GM12878 (cell line): ENCODE data around the gene CHIA. TPM values are rescaled to one million over a fixed set of nuclear protein-coding genes. Genes with fewer than 3 reads are reported as not detected.

Experiments used
- ATAC-seq: fragments of 200-7000 bp; cut with Tn5 transposase; 3 replicates; pipeline ENCODE4 v1.9.1; 2020; ENCODE audit warnings: mild to moderate bottlenecking, moderate library complexity
- BruUV-seq: library from RNA; stranded (reverse); fragments of 400-500 nt; replicated peaks from 2 replicates; lab custom pipeline; 2021; lab: Mats Ljungman, UMichigan
- CTCF ChIA-PET: fragments of 300-600 bp; sonication (Branson Sonifier 250); formaldehyde crosslinking; extraction: SDS; loops from one replicate; lab custom pipeline; 2021; ENCODE audit warnings: inconsistent platforms; lab: Yijun Ruan, JAX
- POLR2A ChIA-PET: fragments of 350-600 bp; formaldehyde crosslinking; extraction: SDS; loops from one replicate; lab custom pipeline; 2021; ENCODE audit warnings: inconsistent platforms; lab: Charles Lee
- RAD21 ChIA-PET: fragments of 300-600 bp; sonication (Branson Sonifier 250); formaldehyde crosslinking; loops from one replicate; lab custom pipeline; 2023; ENCODE audit warnings: antibody characterized with exemption; ENCODE audit not compliant: unreplicated experiment; lab: Charles Lee
- SMC1A ChIA-PET: fragments of 300-600 bp; sonication (Branson Sonifier 250); formaldehyde crosslinking; loops from one replicate; lab custom pipeline; 2023; ENCODE audit not compliant: unreplicated experiment, uncharacterized antibody; lab: Charles Lee
- DNase-seq: peaks from one replicate; pipeline ENCODE4 v3.0.0-alpha.2; 2011; ENCODE audit warnings: low read depth, low spot score
- FAIRE-seq: peaks from 3 replicates; lab custom pipeline; 2011; peaks lifted over from hg19 to GRCh38; lab: Jason Lieb, UNC
- H2AFZ ChIP-seq: 2 replicates; pipeline ENCODE4 v1.6.0; 2011; ENCODE audit warnings: low read depth, low read length, control low read depth; ENCODE audit not compliant: control insufficient read depth
- H3K27ac ChIP-seq: 2 replicates; pipeline ENCODE4 v1.5.1; 2011; ENCODE audit warnings: control low read depth; ENCODE audit not compliant: control insufficient read depth, insufficient read depth
- H3K27me3 ChIP-seq, 2 experiments: replicated peaks in 1 of 2; 2 replicates each; pipeline versions ENCODE4 v1.6.0 to v1.6.1; 2011; ENCODE audit warnings: low read length in 1 of 2; ENCODE audit not compliant: control insufficient read depth in 2 of 2, insufficient read depth in 2 of 2
- H3K36me3 ChIP-seq, 2 experiments: 2 replicates each; pipeline ENCODE4 v1.5.1; 2011; ENCODE audit warnings: low read length in 1 of 2; ENCODE audit not compliant: control insufficient read depth in 2 of 2, insufficient read depth in 2 of 2
- H3K4me1 ChIP-seq: 2 replicates; pipeline ENCODE4 v1.6.1; 2011; ENCODE audit warnings: mild to moderate bottlenecking, low read length, moderate library complexity, mixed read lengths; ENCODE audit not compliant: control insufficient read depth, insufficient read depth
- H3K4me2 ChIP-seq: 2 replicates; pipeline ENCODE4 v1.6.0; 2011; ENCODE audit warnings: control low read depth; ENCODE audit not compliant: control insufficient read depth, insufficient read depth
- H3K4me3 ChIP-seq: fragments of 200-600 bp; sonication (generic); 2 replicates; pipeline ENCODE4 v1.5.1; 2016
- H3K79me2 ChIP-seq: 2 replicates; pipeline ENCODE4 v1.6.0; 2011; ENCODE audit warnings: low read length; ENCODE audit not compliant: control insufficient read depth, insufficient read depth
- H3K9ac ChIP-seq: 2 replicates; pipeline ENCODE4 v1.8.0; 2011; ENCODE audit warnings: low read length, control low read depth, mixed read lengths; ENCODE audit not compliant: control insufficient read depth, insufficient read depth
- H3K9me3 ChIP-seq: replicated peaks from 3 replicates; pipeline ENCODE4 v1.5.1; 2011; ENCODE audit warnings: mild to moderate bottlenecking, low read length; ENCODE audit not compliant: control insufficient read depth, insufficient read depth
- H4K20me1 ChIP-seq: 2 replicates; pipeline ENCODE4 v1.6.0; 2011; ENCODE audit not compliant: control insufficient read depth, insufficient read depth
- ATF7 ChIP-seq: fragments of 450-650 bp; IDR thresholded peaks from 2 replicates; pipeline ENCODE4 v1.6.1; 2016; ENCODE audit warnings: low read depth, mild to moderate bottlenecking
- BRCA1 ChIP-seq: IDR thresholded peaks from 2 replicates; pipeline ENCODE4 v1.6.1; 2011; ENCODE audit warnings: low read depth, low read length, improper control_type of control experiment
- FOXM1 ChIP-seq: IDR thresholded peaks from 2 replicates; pipeline ENCODE4 v1.6.1; 2012; ENCODE audit warnings: low read depth, mild to moderate bottlenecking, inconsistent platforms, low read length, moderate library complexity
- HDGF ChIP-seq: fragments of 450-650 bp; IDR thresholded peaks from 2 replicates; pipeline ENCODE4 v1.6.1; 2016; ENCODE audit warnings: antibody characterized with exemption
- MTA2 ChIP-seq: fragments of 450-650 bp; IDR thresholded peaks from 2 replicates; pipeline ENCODE4 v1.6.1; 2016; ENCODE audit warnings: low read depth, mild to moderate bottlenecking, moderate library complexity
- MTA3 ChIP-seq: IDR thresholded peaks from 2 replicates; pipeline ENCODE4 v1.6.1; 2012; ENCODE audit warnings: low read length, inconsistent platforms, borderline replicate concordance
- MYB ChIP-seq: fragments of 150-350 bp; IDR thresholded peaks from 2 replicates; pipeline ENCODE4 v1.6.1; 2014; ENCODE audit warnings: mild to moderate bottlenecking, low read depth, low read length, borderline replicate concordance
- NFIC ChIP-seq: IDR thresholded peaks from 2 replicates; pipeline ENCODE4 v1.6.1; 2012; ENCODE audit warnings: low read depth, mild to moderate bottlenecking, inconsistent platforms, low read length, moderate library complexity
- PAX8 ChIP-seq: fragments of 450-650 bp; IDR thresholded peaks from 2 replicates; pipeline ENCODE4 v1.6.1; 2017; ENCODE audit warnings: mild to moderate bottlenecking, moderate library complexity
- POLR2AphosphoS5 ChIP-seq: IDR thresholded peaks from 2 replicates; pipeline ENCODE4 v1.6.1; 2011; ENCODE audit warnings: mild to moderate bottlenecking, low read length, inconsistent platforms
- TCF7 ChIP-seq: IDR thresholded peaks from 2 replicates; pipeline ENCODE4 v1.6.1; 2014; ENCODE audit warnings: antibody characterized with exemption, borderline replicate concordance
- ZZZ3 ChIP-seq: IDR thresholded peaks from 2 replicates; pipeline ENCODE4 v1.6.1; 2011; ENCODE audit warnings: low read depth; ENCODE audit not compliant: control insufficient read depth, insufficient read length
- WGBS: methylation state at CpG from one replicate; pipeline ENCODE4 v1.1.6; 2016; ENCODE audit warnings: low lambda C conversion rate; ENCODE audit not compliant: insufficient replicate concordance, insufficient coverage; ENCODE audit errors: missing lambda C conversion rate; 5-methylcytosine and 5-hydroxymethylcytosine counted together
- in situ Hi-C: fragments of 300-500 bp; cut with MboI; formaldehyde crosslinking; loops from 9 replicates; pipeline ENCODE4 v1.14.3; 2018; ENCODE audit warnings: mixed read lengths
- intact Hi-C: fragments of 100-400 bp; cut with micrococcal nuclease; formaldehyde crosslinking; loops from one replicate; pipeline ENCODE4 v1.14.2; 2022; ENCODE audit not compliant: unreplicated experiment
- polyA plus RNA-seq, 11 experiments: library from polyadenylated mRNA; depleted of rRNA in 4 of 11; unstranded in 6 of 11; stranded (reverse) in 5 of 11; fragments of >200 nt; fragmentation: Nextera tagmentation in 4 of 11; fragmentation: Illumina TruSeq in 1 of 11; extraction: Ambion mirVana in 4 of 11; extraction: Trizol in 1 of 11; gene quantifications; 1 replicate in 1 of 11; 2 replicates in 10 of 11; pipeline versions ENCODE4 v1.2.1 to v1.2.3, GENCODE V29; 2011 to 2016; ENCODE audit warnings: inconsistent platforms in 2 of 11, missing spikeins in 2 of 11, low read depth in 1 of 11
- total RNA-seq, 4 experiments: library from RNA; depleted of rRNA in 3 of 4; stranded (reverse); fragments of >200 nt in 3 of 4; fragmentation: Illumina TruSeq in 1 of 4; extraction: Trizol in 1 of 4; gene quantifications; 2 replicates each; pipeline versions ENCODE4 v1.2.1 to v1.2.3, GENCODE V29; 2013 to 2021
- TF ChIP-seq, protein P1 (sequence below): fragments of 450-650 bp; IDR thresholded peaks from 2 replicates; pipeline ENCODE4 v1.6.1; 2017; ENCODE audit warnings: mild to moderate bottlenecking, moderate library complexity
- TF ChIP-seq, protein P2 (sequence below): fragments of 450-650 bp; IDR thresholded peaks from 2 replicates; pipeline ENCODE4 v1.6.1; 2017; ENCODE audit warnings: borderline replicate concordance
- TF ChIP-seq, protein P3 (sequence below): fragments of 450-650 bp; formaldehyde crosslinking; IDR thresholded peaks from 2 replicates; pipeline ENCODE4 v1.4.0; 2022; ENCODE audit warnings: mild to moderate bottlenecking, moderate library complexity
- TF ChIP-seq, protein P4 (sequence below): IDR thresholded peaks from 2 replicates; pipeline ENCODE4 v1.6.1; 2011; ENCODE audit warnings: low read depth, low read length, improper control_type of control experiment, borderline replicate concordance

The CHIA gene
- total and polyA plus RNA-seq, 10 of the 15 experiments (the other 5 are each of a cell fraction or from before 2014, with no cell fraction given): 0.21 TPM; not detected in 9

DNA sequence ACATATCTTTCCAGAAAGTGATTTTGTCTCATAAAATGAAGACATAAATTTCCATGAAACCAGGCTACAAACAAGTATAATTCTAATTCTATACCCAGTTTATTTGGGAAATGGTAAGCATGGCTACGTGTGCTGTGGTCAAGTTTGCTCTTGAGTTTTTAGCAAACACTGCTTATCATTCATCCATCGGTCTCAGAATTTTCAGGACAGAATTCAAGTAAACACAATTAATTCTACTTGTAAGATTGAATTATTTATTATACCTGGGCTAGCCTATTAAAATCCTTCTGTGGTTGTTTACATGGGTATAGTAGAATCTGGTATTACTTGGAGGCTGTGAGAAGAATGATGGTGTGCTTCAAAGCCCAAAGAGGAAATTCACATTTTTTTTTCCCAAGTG lies 68.3 kb downstream of the CHIA start:
- Histone ChIP-seq H3K36me3 (no peaks in the 10 kb centered on the region), H3K4me1 (no peaks in the 10 kb centered on the region), H4K20me1 (no peaks in the 10 kb centered on the region), H3K9ac (no peak overlapping the region), H3K4me2 (no peak overlapping the region), H2AFZ (no peak overlapping the region), H3K4me3 (no peak overlapping the region), H3K9me3 (no peaks in the 10 kb centered on the region), H3K27ac (no peak overlapping the region), H3K79me2 (no peaks in the 10 kb centered on the region), H3K27me3 (no peaks in the 10 kb centered on the region)
- ChIA-PET POLR2A (no interaction called here), SMC1A (no interaction called here), CTCF (no interaction called here), RAD21 (no interaction called here)
- DNase-seq (no peak), FAIRE-seq (no peak), ATAC-seq (no peak)
- 86% methylated on average over 2 of the region's 2 CpGs for WGBS
- intact Hi-C loops (no loop called here), in situ Hi-C loops (no loop called here)
- no TSS peak for BruUV-seq
- TF ChIP-seq POLR2AphosphoS5 (no peak), ATF7 (no peak), PAX8 (no peak), HDGF (no peak), BRCA1 (no peak), ZZZ3 (no peak), MTA3 (no peak), MYB (no peak), MTA2 (no peak), NFIC (no peak), FOXM1 (no peak), TCF7 (no peak)
- TF ChIP-seq, protein P1, sequence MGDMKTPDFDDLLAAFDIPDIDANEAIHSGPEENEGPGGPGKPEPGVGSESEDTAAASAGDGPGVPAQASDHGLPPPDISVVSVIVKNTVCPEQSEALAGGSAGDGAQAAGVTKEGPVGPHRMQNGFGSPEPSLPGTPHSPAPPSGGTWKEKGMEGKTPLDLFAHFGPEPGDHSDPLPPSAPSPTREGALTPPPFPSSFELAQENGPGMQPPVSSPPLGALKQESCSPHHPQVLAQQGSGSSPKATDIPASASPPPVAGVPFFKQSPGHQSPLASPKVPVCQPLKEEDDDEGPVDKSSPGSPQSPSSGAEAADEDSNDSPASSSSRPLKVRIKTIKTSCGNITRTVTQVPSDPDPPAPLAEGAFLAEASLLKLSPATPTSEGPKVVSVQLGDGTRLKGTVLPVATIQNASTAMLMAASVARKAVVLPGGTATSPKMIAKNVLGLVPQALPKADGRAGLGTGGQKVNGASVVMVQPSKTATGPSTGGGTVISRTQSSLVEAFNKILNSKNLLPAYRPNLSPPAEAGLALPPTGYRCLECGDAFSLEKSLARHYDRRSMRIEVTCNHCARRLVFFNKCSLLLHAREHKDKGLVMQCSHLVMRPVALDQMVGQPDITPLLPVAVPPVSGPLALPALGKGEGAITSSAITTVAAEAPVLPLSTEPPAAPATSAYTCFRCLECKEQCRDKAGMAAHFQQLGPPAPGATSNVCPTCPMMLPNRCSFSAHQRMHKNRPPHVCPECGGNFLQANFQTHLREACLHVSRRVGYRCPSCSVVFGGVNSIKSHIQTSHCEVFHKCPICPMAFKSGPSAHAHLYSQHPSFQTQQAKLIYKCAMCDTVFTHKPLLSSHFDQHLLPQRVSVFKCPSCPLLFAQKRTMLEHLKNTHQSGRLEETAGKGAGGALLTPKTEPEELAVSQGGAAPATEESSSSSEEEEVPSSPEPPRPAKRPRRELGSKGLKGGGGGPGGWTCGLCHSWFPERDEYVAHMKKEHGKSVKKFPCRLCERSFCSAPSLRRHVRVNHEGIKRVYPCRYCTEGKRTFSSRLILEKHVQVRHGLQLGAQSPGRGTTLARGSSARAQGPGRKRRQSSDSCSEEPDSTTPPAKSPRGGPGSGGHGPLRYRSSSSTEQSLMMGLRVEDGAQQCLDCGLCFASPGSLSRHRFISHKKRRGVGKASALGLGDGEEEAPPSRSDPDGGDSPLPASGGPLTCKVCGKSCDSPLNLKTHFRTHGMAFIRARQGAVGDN: no peak
- TF ChIP-seq, protein P2, sequence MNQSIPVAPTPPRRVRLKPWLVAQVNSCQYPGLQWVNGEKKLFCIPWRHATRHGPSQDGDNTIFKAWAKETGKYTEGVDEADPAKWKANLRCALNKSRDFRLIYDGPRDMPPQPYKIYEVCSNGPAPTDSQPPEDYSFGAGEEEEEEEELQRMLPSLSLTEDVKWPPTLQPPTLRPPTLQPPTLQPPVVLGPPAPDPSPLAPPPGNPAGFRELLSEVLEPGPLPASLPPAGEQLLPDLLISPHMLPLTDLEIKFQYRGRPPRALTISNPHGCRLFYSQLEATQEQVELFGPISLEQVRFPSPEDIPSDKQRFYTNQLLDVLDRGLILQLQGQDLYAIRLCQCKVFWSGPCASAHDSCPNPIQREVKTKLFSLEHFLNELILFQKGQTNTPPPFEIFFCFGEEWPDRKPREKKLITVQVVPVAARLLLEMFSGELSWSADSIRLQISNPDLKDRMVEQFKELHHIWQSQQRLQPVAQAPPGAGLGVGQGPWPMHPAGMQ: no peak
- TF ChIP-seq, protein P3, sequence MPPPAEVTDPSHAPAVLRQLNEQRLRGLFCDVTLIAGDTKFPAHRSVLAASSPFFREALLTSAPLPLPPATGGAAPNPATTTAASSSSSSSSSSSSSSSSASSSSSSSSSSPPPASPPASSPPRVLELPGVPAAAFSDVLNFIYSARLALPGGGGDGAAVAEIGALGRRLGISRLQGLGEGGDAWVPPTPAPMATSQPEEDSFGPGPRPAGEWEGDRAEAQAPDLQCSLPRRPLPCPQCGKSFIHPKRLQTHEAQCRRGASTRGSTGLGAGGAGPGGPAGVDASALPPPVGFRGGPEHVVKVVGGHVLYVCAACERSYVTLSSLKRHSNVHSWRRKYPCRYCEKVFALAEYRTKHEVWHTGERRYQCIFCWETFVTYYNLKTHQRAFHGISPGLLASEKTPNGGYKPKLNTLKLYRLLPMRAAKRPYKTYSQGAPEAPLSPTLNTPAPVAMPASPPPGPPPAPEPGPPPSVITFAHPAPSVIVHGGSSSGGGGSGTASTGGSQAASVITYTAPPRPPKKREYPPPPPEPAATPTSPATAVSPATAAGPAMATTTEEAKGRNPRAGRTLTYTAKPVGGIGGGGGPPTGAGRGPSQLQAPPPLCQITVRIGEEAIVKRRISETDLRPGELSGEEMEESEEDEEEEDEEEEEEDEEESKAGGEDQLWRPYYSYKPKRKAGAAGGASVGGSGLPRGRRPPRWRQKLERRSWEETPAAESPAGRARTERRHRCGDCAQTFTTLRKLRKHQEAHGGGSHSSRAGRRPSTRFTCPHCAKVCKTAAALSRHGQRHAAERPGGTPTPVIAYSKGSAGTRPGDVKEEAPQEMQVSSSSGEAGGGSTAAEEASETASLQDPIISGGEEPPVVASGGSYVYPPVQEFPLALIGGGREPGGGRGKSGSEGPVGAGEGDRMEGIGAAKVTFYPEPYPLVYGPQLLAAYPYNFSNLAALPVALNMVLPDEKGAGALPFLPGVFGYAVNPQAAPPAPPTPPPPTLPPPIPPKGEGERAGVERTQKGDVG (CRISPR knock-in tag): no peak
- TF ChIP-seq, protein P4, sequence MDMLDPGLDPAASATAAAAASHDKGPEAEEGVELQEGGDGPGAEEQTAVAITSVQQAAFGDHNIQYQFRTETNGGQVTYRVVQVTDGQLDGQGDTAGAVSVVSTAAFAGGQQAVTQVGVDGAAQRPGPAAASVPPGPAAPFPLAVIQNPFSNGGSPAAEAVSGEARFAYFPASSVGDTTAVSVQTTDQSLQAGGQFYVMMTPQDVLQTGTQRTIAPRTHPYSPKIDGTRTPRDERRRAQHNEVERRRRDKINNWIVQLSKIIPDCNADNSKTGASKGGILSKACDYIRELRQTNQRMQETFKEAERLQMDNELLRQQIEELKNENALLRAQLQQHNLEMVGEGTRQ: no peak
